GM23338 (cell line): ENCODE measurements around the gene TCEA2. TPM values are rescaled to one million over a fixed set of nuclear protein-coding genes. Genes with fewer than 3 reads are reported as not detected.

Experiments used
- ATAC-seq: fragments of 200-7000 bp; cut with Tn5 transposase; 3 replicates; pipeline ENCODE4 v1.9.1; 2020
- DNase-seq: peaks from one replicate; pipeline ENCODE4 v3.0.0-alpha.2; 2015; ENCODE audit warnings: low spot score
- H2AFZ ChIP-seq: fragments of 200-600 bp; sonication (generic); 2 replicates; pipeline ENCODE4 v1.8.0; 2016; ENCODE audit warnings: antibody characterized with exemption, mild to moderate bottlenecking, moderate library complexity
- H3F3A ChIP-seq: fragments of 200-600 bp; sonication (generic); replicated peaks from 2 replicates; pipeline ENCODE4 v1.8.0; 2017; ENCODE audit warnings: antibody characterized with exemption, mixed run types, low read depth
- H3K27ac ChIP-seq: fragments of 200-600 bp; sonication (generic); 2 replicates; pipeline ENCODE4 v1.6.1; 2016; ENCODE audit warnings: low read depth
- H3K27me3 ChIP-seq: fragments of 200-600 bp; sonication (generic); 2 replicates; pipeline ENCODE4 v1.8.0; 2016; ENCODE audit warnings: mild to moderate bottlenecking, mixed run types, moderate library complexity; ENCODE audit not compliant: insufficient read depth
- H3K36me3 ChIP-seq: fragments of 200-600 bp; sonication (generic); 2 replicates; pipeline ENCODE4 v1.8.0; 2016; ENCODE audit warnings: mild to moderate bottlenecking; ENCODE audit not compliant: insufficient read depth
- H3K4me1 ChIP-seq: fragments of 200-600 bp; sonication (generic); 2 replicates; pipeline ENCODE4 v1.8.0; 2016; ENCODE audit warnings: mild to moderate bottlenecking, moderate library complexity; ENCODE audit not compliant: insufficient read depth
- H3K4me2 ChIP-seq: fragments of 200-600 bp; sonication (generic); 2 replicates; pipeline ENCODE4 v1.7.1; 2017; ENCODE audit warnings: mixed run types
- H3K4me3 ChIP-seq: fragments of 200-600 bp; sonication (generic); 2 replicates; pipeline ENCODE4 v1.6.1; 2016; ENCODE audit warnings: mixed run types
- H3K79me2 ChIP-seq: fragments of 200-600 bp; sonication (generic); replicated peaks from 2 replicates; pipeline ENCODE4 v1.8.0; 2017; ENCODE audit warnings: mild to moderate bottlenecking; ENCODE audit not compliant: insufficient read depth
- H3K9me2 ChIP-seq: fragments of 200-600 bp; sonication (generic); 2 replicates; pipeline ENCODE4 v1.8.0; 2017; ENCODE audit not compliant: insufficient read depth
- H4K20me1 ChIP-seq: fragments of 200-600 bp; sonication (generic); replicated peaks from 2 replicates; pipeline ENCODE4 v1.8.0; 2017; ENCODE audit warnings: mild to moderate bottlenecking; ENCODE audit not compliant: insufficient read depth
- H3K27ac Mint-ChIP-seq: 2 replicates; pipeline ENCODE4 v1.8.0; 2020; ENCODE audit warnings: inconsistent platforms, mild to moderate bottlenecking, moderate library complexity, mixed read lengths
- H3K27me3 Mint-ChIP-seq: 3 replicates; pipeline ENCODE4 v1.8.0; 2022; ENCODE audit warnings: low read depth, mild to moderate bottlenecking, moderate library complexity, mixed read lengths, inconsistent platforms; ENCODE audit not compliant: insufficient read depth, poor library complexity
- H3K36me3 Mint-ChIP-seq: 3 replicates; pipeline ENCODE4 v1.8.0; 2021; ENCODE audit warnings: low read depth, mild to moderate bottlenecking, inconsistent platforms, moderate library complexity, mixed read lengths
- H3K4me1 Mint-ChIP-seq: 3 replicates; pipeline ENCODE4 v1.8.0; 2020; ENCODE audit warnings: mild to moderate bottlenecking, inconsistent platforms, mixed read lengths
- H3K4me3 Mint-ChIP-seq: 3 replicates; pipeline ENCODE4 v1.8.0; 2021; ENCODE audit warnings: moderate library complexity, mild to moderate bottlenecking, inconsistent platforms, mixed read lengths
- H3K9me3 Mint-ChIP-seq: 3 replicates; pipeline ENCODE4 v1.8.0; 2020; ENCODE audit warnings: moderate library complexity, mild to moderate bottlenecking, inconsistent platforms, mixed read lengths
- CREB1 ChIP-seq: fragments of 250-450 bp; sonication (Bioruptor Pico); IDR thresholded peaks from 2 replicates; pipeline ENCODE4 v1.5.0; 2020; ENCODE audit warnings: low read depth, mild to moderate bottlenecking, moderate library complexity
- NANOG ChIP-seq: IDR thresholded peaks from 2 replicates; pipeline ENCODE4 v1.6.1; 2016; ENCODE audit warnings: antibody characterized with exemption, borderline replicate concordance
- STAT1 ChIP-seq: IDR thresholded peaks from one replicate; pipeline ENCODE4 v1.6.1; 2016; ENCODE audit warnings: antibody characterized with exemption; ENCODE audit not compliant: unreplicated experiment
- ZNF114 ChIP-seq: fragments of 250-450 bp; sonication (Bioruptor Pico); IDR thresholded peaks from 2 replicates; pipeline ENCODE4 v1.5.0; 2020; ENCODE audit warnings: mild to moderate bottlenecking, moderate library complexity
- ZNF331 ChIP-seq: fragments of 250-450 bp; sonication (Bioruptor Pico); IDR thresholded peaks from 2 replicates; pipeline ENCODE4 v1.5.0; 2020; ENCODE audit warnings: low read depth, mild to moderate bottlenecking, moderate library complexity
- polyA plus RNA-seq: library from polyadenylated mRNA; unstranded; fragments of >200 nt; fragmentation: Nextera tagmentation; extraction: Ambion mirVana; gene quantifications from 2 replicates; pipeline ENCODE4 v1.2.1, GENCODE V29; 2016
- total RNA-seq: library from RNA; depleted of rRNA; stranded (reverse); fragments of >200 nt; shearing (Covaris generic); gene quantifications from 2 replicates; pipeline ENCODE4 v1.2.3, GENCODE V29; 2014
- TF ChIP-seq, protein P1 (sequence below), 2 experiments: fragments of 200-600 bp in 1 of 2; sonication (generic) in 1 of 2; conservative IDR thresholded peaks; 2 replicates each; pipeline versions ENCODE4 v1.5.1 to v1.6.1; 2016 to 2017; ENCODE audit warnings: antibody characterized with exemption in 2 of 2, low read depth in 2 of 2, mild to moderate bottlenecking in 2 of 2, moderate library complexity in 1 of 2
- TF ChIP-seq, protein P2 (sequence below): IDR thresholded peaks from 2 replicates; pipeline ENCODE4 v1.6.1; 2016; ENCODE audit warnings: antibody characterized with exemption

Gene TCEA2
- total and polyA plus RNA-seq, 2 experiments from 2014 or later: 21.0 to 54.4 TPM

DNA sequence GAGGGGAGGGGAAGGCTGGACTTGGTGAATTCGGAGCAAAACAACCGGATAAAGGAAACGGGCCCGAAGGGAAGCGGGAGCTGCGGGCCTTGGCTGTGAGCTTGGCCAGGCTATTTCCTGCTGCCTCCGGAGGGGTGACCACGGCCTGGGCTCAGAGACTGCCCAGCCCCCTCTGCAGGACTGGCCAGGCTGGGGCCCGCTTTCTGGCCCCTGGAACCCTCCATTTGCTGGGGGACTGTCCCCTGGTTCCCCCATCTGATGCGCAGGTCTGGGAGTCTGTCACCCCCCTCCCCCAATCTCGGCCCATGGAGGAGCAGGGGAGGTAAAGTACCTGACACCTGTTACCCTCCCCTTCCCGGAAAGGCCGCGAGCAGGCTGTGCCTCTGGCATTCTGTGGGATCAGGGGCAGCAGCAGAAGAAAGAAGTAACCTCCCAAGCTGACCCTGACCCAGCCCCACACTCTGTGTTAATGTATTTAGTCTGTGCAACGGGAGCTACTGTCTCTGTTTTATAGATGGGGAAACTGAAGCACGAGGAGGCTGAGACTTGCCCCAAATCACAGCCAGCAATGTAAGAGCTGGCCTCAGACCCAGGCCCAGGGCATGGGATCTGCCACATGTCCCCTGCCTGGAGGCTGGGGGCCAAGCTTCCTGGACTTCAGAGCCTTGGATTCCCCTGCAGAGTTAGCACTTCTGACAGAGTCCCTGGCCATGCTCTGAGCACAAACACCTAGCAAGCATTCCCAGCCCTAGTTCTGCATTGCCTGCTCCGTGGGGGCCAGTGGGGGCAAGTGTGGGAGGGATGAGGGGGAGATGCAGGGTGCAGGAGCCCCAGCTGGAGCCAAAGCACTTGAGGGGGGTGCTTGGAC lies 23.5 kb upstream of the TCEA2 start:
- peaks cover 69% of the 10 kb centered on the region for H3K27me3 ChIP-seq
- H3F3A ChIP-seq: peaks cover 13% of the 10 kb centered on the region; the same call in 1 of the 2 replicates
- no peak overlapping the region for H3K27ac Mint-ChIP-seq

DNA sequence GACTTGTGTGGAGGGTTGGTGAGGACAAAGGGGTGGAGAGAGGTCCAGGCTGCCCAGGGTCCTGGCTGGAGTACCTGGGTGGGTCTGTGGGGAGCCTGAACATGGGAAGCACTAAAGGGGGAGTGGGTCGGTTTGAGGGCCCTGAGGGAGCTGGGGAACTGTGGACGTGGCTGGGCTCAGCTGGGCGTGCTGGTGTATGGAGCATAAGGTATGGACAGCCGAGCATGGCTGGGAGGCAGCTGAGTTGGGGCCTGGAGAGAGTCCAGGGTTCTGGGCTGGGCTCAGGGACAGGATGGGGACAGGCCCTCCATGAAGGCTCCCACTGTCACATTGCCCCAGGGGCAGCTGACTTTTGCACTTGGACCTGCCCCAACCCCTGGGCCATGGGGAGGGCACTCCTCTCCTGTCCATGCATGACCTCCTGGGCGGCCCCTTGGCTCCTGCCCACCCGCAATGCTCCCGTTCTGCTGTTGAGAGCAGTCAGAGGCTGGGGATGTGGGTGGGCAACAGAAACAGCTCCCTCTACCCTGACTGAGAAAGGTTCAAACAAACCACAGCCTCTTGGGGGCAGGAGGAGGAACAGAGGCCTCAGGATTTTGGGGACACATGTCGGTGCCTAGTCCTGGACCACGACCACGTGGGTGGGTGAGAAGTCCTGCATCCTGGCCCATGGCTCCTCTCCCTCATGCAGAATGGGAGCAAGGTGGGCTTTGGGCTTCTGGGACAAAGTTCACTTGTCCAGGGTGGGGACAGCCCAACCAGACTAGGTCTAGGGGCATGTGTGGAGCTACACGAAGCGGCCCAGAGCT lies 22.6 kb upstream of the TCEA2 start:
- H3K9me2 ChIP-seq: no peaks in the 10 kb centered on the region
- no peak overlapping the region for H3K27ac ChIP-seq
- H4K20me1 ChIP-seq: no peaks in the 10 kb centered on the region
- H3K27me3 ChIP-seq: peaks cover 78% of the 10 kb centered on the region
- no peak overlapping the region for H3K4me2 ChIP-seq
- H2AFZ ChIP-seq: no peak overlapping the region
- H3K9me3 Mint-ChIP-seq: no peaks in the 10 kb centered on the region
- no peak for ATAC-seq
- no peaks in the 10 kb centered on the region for H3K36me3 ChIP-seq
- peaks cover 63% of the 10 kb centered on the region for H3K27me3 Mint-ChIP-seq
- no peaks in the 10 kb centered on the region; the same call in 2 of the 3 replicates for H3K36me3 Mint-ChIP-seq
- H3K79me2 ChIP-seq: no peaks in the 10 kb centered on the region
- no peak overlapping the region for H3K4me3 ChIP-seq
- peaks cover 30% of the 10 kb centered on the region for H3K4me1 Mint-ChIP-seq
- DNase-seq: no peak
- H3K4me1 ChIP-seq: peaks cover 44% of the 10 kb centered on the region
- peak overlapping the region; percentile 18; the same call in 1 of the 3 replicates for H3K4me3 Mint-ChIP-seq
- peaks cover 10% of the 10 kb centered on the region; the same call in 1 of the 2 replicates for H3F3A ChIP-seq
- H3K27ac Mint-ChIP-seq: no peak overlapping the region
- TF ChIP-seq CREB1 (CRISPR knock-in tag) (no peak), NANOG (no peak)
- TF ChIP-seq, protein P1, sequence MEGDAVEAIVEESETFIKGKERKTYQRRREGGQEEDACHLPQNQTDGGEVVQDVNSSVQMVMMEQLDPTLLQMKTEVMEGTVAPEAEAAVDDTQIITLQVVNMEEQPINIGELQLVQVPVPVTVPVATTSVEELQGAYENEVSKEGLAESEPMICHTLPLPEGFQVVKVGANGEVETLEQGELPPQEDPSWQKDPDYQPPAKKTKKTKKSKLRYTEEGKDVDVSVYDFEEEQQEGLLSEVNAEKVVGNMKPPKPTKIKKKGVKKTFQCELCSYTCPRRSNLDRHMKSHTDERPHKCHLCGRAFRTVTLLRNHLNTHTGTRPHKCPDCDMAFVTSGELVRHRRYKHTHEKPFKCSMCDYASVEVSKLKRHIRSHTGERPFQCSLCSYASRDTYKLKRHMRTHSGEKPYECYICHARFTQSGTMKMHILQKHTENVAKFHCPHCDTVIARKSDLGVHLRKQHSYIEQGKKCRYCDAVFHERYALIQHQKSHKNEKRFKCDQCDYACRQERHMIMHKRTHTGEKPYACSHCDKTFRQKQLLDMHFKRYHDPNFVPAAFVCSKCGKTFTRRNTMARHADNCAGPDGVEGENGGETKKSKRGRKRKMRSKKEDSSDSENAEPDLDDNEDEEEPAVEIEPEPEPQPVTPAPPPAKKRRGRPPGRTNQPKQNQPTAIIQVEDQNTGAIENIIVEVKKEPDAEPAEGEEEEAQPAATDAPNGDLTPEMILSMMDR (conservative IDR thresholded peaks at IDR 0.05; ENCODE audit: low read depth in 2 of 2): no peak

More for the DNA sequence above, 23.5 kb upstream of the TCEA2 start:
- TF ChIP-seq STAT1 (no peak), ZNF114 (CRISPR knock-in tag) (no peak), ZNF331 (CRISPR knock-in tag) (no peak)
- TF ChIP-seq, protein P1 (conservative IDR thresholded peaks at IDR 0.05; ENCODE audit: low read depth in 2 of 2): 0 out of 4 replicates have a peak, but pooled peaks of 1 of the 2 experiments have one; percentile 6
- TF ChIP-seq, protein P2, sequence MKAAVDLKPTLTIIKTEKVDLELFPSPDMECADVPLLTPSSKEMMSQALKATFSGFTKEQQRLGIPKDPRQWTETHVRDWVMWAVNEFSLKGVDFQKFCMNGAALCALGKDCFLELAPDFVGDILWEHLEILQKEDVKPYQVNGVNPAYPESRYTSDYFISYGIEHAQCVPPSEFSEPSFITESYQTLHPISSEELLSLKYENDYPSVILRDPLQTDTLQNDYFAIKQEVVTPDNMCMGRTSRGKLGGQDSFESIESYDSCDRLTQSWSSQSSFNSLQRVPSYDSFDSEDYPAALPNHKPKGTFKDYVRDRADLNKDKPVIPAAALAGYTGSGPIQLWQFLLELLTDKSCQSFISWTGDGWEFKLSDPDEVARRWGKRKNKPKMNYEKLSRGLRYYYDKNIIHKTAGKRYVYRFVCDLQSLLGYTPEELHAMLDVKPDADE: no peak
- H3K4me3 ChIP-seq: peak overlapping the region; percentile 79
- peak overlapping the region; percentile 91 for H3K4me2 ChIP-seq
- peak overlapping the region; percentile 89; the same call in 1 of the 2 replicates for H2AFZ ChIP-seq
- H3K9me2 ChIP-seq: no peaks in the 10 kb centered on the region
- H3K9me3 Mint-ChIP-seq: no peaks in the 10 kb centered on the region
- DNase-seq: peak; percentile 49
- no peaks in the 10 kb centered on the region for H3K36me3 ChIP-seq
- peaks cover 39% of the 10 kb centered on the region for H3K4me1 ChIP-seq
- peaks cover 32% of the 10 kb centered on the region for H3K4me1 Mint-ChIP-seq
- H3K27me3 Mint-ChIP-seq: peaks cover 58% of the 10 kb centered on the region
- ATAC-seq: peak; percentile 4
- H3K79me2 ChIP-seq: no peaks in the 10 kb centered on the region
- no peak overlapping the region for H3K27ac ChIP-seq
- H4K20me1 ChIP-seq: no peaks in the 10 kb centered on the region
- peak overlapping the region; percentile 67 for H3K4me3 Mint-ChIP-seq
- H3K36me3 Mint-ChIP-seq: peaks cover 3% of the 10 kb centered on the region; the same call in 1 of the 3 replicates
